ENCODE measurements around the gene LUC7L. TPM values are rescaled to one million over a fixed set of nuclear protein-coding genes. Genes with fewer than 3 reads are reported as not detected.

The LUC7L gene
- total RNA-seq, 4 donors from 2014 or later, result 85.1 to 316 (median 153) TPM

- Histone ChIP-seq H3K27me3 (no peaks in the 10 kb centered on the region), H3K27ac (no peak overlapping the region), H3K9me3 (no peaks in the 10 kb centered on the region), H3K4me3 (no peak overlapping the region), H3K36me3 (peaks cover 0 to 75% (median 33%) of the 10 kb centered on the region in 4 donors), H3K4me1 (no peaks in the 10 kb centered on the region)
- in situ Hi-C loops (cut with MboI; ENCODE audit: low pct_ligation_motif_present in 1 of 4, low pct_unique_long_range_greater_than_20kb in 1 of 4, low sequenced_read_pairs in 3 of 4), result no loop called here
- TF ChIP-seq CTCF (IDR thresholded peaks at IDR 0.05) (no peak), POLR2A (IDR thresholded peaks at IDR 0.05) (no peak), EP300 (IDR thresholded peaks at IDR 0.05; ENCODE audit: low read depth) (no peak), POLR2AphosphoS5 (IDR thresholded peaks at IDR 0.05) (no peak)
- WGBS, 2 donors (ENCODE audit: low coverage in 1 of 2), result 95 to 100% methylated on average over 1 to 4 of the region's 4 CpGs
- DNase-seq, result no peak
- intact Hi-C loops (cut with DNase I; ENCODE audit: low total_unique reads), result no loop called here
Observed at GRCh38 chr16:203246-203645, 26.0 kb downstream of the LUC7L start.

GRCh38 chr16:200388-200787, 28.9 kb downstream of the LUC7L start:
- H3K36me3 ChIP-seq, result peaks cover 0 to 73% (median 33%) of the 10 kb centered on the region in 4 donors
- in situ Hi-C loops (cut with MboI; ENCODE audit: low pct_ligation_motif_present in 1 of 4, low pct_unique_long_range_greater_than_20kb in 1 of 4, low sequenced_read_pairs in 3 of 4) (no loop called here), intact Hi-C loops (cut with DNase I; ENCODE audit: low total_unique reads) (no loop called here)
- H3K9me3 ChIP-seq, result no peaks in the 10 kb centered on the region
- H3K27me3 ChIP-seq, result no peaks in the 10 kb centered on the region
- no peak overlapping the region for H3K4me3 ChIP-seq
- TF ChIP-seq EP300 (IDR thresholded peaks at IDR 0.05; ENCODE audit: low read depth) (no peak), POLR2A (IDR thresholded peaks at IDR 0.05) (no peak), CTCF (IDR thresholded peaks at IDR 0.05) (no peak), POLR2AphosphoS5 (IDR thresholded peaks at IDR 0.05) (no peak)
- H3K27ac ChIP-seq, result no peak overlapping the region
- WGBS, 2 donors (ENCODE audit: low coverage in 1 of 2), result 94 to 95% methylated on average over 5 of the region's 5 CpGs
- no peaks in the 10 kb centered on the region for H3K4me1 ChIP-seq
- no peak for DNase-seq

GRCh38 chr16:194516-194915, 34.7 kb downstream of the LUC7L start:
- Histone ChIP-seq H3K27ac (no peak overlapping the region), H3K4me1 (no peaks in the 10 kb centered on the region), H3K36me3 (peaks cover 0 to 84% (median 40%) of the 10 kb centered on the region in 4 donors), H3K4me3 (no peak overlapping the region), H3K9me3 (no peaks in the 10 kb centered on the region), H3K27me3 (no peaks in the 10 kb centered on the region)
- DNase-seq, result no peak
- TF ChIP-seq POLR2AphosphoS5 (IDR thresholded peaks at IDR 0.05), result no peak
- no peak for TF ChIP-seq CTCF (IDR thresholded peaks at IDR 0.05)
- no peak for TF ChIP-seq EP300 (IDR thresholded peaks at IDR 0.05; ENCODE audit: low read depth)
- TF ChIP-seq POLR2A (IDR thresholded peaks at IDR 0.05), result no peak
- in situ Hi-C loops (cut with MboI; ENCODE audit: low pct_ligation_motif_present in 1 of 4, low pct_unique_long_range_greater_than_20kb in 1 of 4, low sequenced_read_pairs in 3 of 4) (no loop called here), intact Hi-C loops (cut with DNase I; ENCODE audit: low total_unique reads) (no loop called here)
- WGBS, 2 donors (ENCODE audit: low coverage in 1 of 2), result 95% methylated on average over 6 of the region's 6 CpGs; no CpG with 5 or more reads in 1 of the 2 donors

GRCh38 chr16:193441-193840, 35.8 kb downstream of the LUC7L start:
- Histone ChIP-seq H3K9me3 (no peaks in the 10 kb centered on the region), H3K36me3 (peaks cover 0 to 85% (median 40%) of the 10 kb centered on the region in 4 donors), H3K4me1 (no peaks in the 10 kb centered on the region), H3K27ac (no peak overlapping the region), H3K27me3 (no peaks in the 10 kb centered on the region), H3K4me3 (no peak overlapping the region)
- intact Hi-C loops (cut with DNase I; ENCODE audit: low total_unique reads), result no loop called here
- 93 to 98% methylated on average over 8 to 15 of the region's 15 CpGs for WGBS, 2 donors (ENCODE audit: low coverage in 1 of 2)
- TF ChIP-seq POLR2AphosphoS5 (IDR thresholded peaks at IDR 0.05), result no peak
- no peak for TF ChIP-seq CTCF (IDR thresholded peaks at IDR 0.05)
- no peak for TF ChIP-seq POLR2A (IDR thresholded peaks at IDR 0.05)
- TF ChIP-seq EP300 (IDR thresholded peaks at IDR 0.05; ENCODE audit: low read depth), result no peak
- no peak for DNase-seq
- in situ Hi-C loops (cut with MboI; ENCODE audit: low pct_ligation_motif_present in 1 of 4, low pct_unique_long_range_greater_than_20kb in 1 of 4, low sequenced_read_pairs in 3 of 4), result no loop called here
